Central memory CD8-positive, alpha-beta T cell (primary cell): ENCODE measurements around the gene NRCAM.

Source experiments
- ATAC-seq: fragments of 150-1000 bp; cut with Tn5 transposase; replicated peaks from 2 replicates; pipeline ENCODE4 v1.10.0; 2022; ENCODE audit warnings: mild to moderate bottlenecking, moderate FRiP score, moderate number of reproducible peaks; ENCODE audit not compliant: poor library complexity, severe bottlenecking; ENCODE audit errors: extremely low read depth
- DNase-seq, 2 donors: peaks; one replicate each; pipeline ENCODE4 v3.0.0; 2021; ENCODE audit warnings: low spot score in 2 of 2
- H3K27ac Mint-ChIP-seq: one replicate; pipeline ENCODE4 v1.8.0; 2022; ENCODE audit warnings: low read depth, mild to moderate bottlenecking, moderate library complexity, mixed read lengths
- H3K27me3 Mint-ChIP-seq: one replicate; pipeline ENCODE4 v1.8.0; 2022; ENCODE audit warnings: mixed read lengths
- H3K36me3 Mint-ChIP-seq: one replicate; pipeline ENCODE4 v1.8.0; 2022; ENCODE audit warnings: mild to moderate bottlenecking, moderate library complexity, mixed read lengths; ENCODE audit not compliant: insufficient read depth
- H3K4me1 Mint-ChIP-seq: one replicate; pipeline ENCODE4 v1.8.0; 2022; ENCODE audit warnings: mixed read lengths
- H3K4me3 Mint-ChIP-seq: one replicate; pipeline ENCODE4 v1.8.0; 2022; ENCODE audit warnings: mild to moderate bottlenecking, moderate library complexity, mixed read lengths
- H3K9me3 Mint-ChIP-seq: one replicate; pipeline ENCODE4 v1.8.0; 2022; ENCODE audit warnings: mixed read lengths

Gene NRCAM

DNA sequence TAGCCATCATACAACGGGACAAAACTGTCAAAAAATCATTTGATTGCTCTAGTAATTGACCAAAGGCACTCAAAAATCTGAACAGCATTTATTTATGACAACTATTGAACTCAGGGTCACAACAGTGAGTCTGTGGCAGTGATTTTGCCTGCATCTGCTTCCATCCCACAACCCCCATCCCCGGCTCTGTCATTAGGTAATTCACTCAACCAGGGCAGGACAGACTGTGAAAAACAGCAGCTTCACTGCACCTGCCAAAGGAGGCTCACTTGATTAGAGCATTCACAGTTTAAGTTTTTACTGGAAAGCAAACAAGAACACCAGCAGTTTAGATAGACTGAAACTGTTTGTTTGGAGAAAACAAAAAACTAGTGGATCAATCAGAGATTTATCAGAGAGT, 22.2 kb downstream of the NRCAM start:
- no peak overlapping the region for H3K27ac Mint-ChIP-seq
- no peak overlapping the region for H3K4me3 Mint-ChIP-seq
- no peaks in the 10 kb centered on the region for H3K36me3 Mint-ChIP-seq
- DNase-seq (no peak), ATAC-seq (no peak)
- H3K27me3 Mint-ChIP-seq = peaks cover 62% of the 10 kb centered on the region
- no peaks in the 10 kb centered on the region for H3K9me3 Mint-ChIP-seq
- no peaks in the 10 kb centered on the region for H3K4me1 Mint-ChIP-seq

DNA sequence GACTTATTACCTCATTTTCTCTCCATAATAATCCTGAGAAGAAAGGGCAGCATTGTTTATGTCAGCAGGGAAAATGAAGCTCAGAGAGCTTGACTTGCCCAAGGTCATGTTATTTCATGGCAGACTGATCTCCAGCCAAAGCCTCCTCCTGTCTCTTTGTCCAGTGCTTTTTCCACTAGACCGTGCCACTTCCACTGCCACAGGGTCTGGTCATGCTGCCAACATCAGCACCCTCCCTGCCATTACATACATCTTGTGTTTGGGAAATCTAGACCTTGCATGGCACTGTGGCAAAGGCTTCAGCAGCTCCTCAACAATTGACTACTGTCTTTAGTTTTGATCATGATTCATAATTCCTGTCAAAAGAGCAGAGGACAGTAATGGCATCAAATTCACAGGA, 25.1 kb downstream of the NRCAM start:
- Mint-ChIP-seq H3K36me3 (no peaks in the 10 kb centered on the region), H3K4me3 (no peak overlapping the region), H3K27ac (no peak overlapping the region), H3K9me3 (no peaks in the 10 kb centered on the region), H3K27me3 (peaks cover 60% of the 10 kb centered on the region), H3K4me1 (no peaks in the 10 kb centered on the region)
- ATAC-seq = no peak
- no peak for DNase-seq

DNA sequence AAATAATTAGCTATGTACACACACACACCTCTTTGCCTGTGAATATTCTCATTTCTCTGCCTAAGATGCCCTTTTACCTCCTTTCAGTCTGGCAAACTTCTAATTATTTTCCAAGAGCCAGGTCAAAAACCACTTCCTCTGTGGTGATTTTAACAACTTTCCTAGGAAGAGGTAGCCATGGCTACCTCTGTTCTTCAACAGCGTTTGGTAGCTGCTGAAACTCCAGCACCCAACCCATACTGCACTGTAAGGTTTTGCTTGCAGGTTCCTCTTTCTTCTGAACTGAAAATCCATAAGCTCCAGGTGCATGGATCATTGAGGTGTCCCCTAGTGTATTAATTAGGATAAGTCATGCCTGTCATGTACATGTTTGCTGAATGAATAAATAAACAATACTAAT, 25.6 kb downstream of the NRCAM start:
- DNase-seq = no peak
- H3K36me3 Mint-ChIP-seq = no peaks in the 10 kb centered on the region

DNA sequence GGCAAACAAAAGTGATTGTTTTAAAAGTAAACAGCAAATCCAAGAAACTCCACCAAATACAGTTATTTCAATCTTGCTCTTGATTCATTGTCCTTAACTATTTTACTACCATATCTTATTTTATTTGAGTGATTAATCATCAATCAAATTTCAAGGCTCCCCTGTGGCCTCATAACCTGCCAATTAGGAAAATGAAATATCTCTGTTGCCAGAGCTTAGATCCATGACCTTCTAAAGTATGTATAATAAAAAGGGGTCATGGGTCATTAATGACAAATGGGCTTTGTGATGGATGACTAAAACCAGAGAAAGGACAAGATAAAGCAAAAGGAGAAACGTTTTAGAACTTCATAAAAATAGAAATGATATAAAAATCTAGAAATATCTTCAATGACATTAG, 28.5 kb downstream of the NRCAM start:
- DNase-seq (no peak), ATAC-seq (no peak)
- Mint-ChIP-seq H3K27me3 (peaks cover 51% of the 10 kb centered on the region), H3K9me3 (no peaks in the 10 kb centered on the region), H3K4me1 (no peaks in the 10 kb centered on the region), H3K4me3 (no peak overlapping the region), H3K36me3 (no peaks in the 10 kb centered on the region), H3K27ac (no peak overlapping the region)

More for the DNA sequence above, 25.6 kb downstream of the NRCAM start:
- H3K4me3 Mint-ChIP-seq = no peak overlapping the region
- H3K9me3 Mint-ChIP-seq = no peaks in the 10 kb centered on the region
- peaks cover 57% of the 10 kb centered on the region for H3K27me3 Mint-ChIP-seq
- no peak overlapping the region for H3K27ac Mint-ChIP-seq
- no peaks in the 10 kb centered on the region for H3K4me1 Mint-ChIP-seq
- ATAC-seq = no peak

DNA sequence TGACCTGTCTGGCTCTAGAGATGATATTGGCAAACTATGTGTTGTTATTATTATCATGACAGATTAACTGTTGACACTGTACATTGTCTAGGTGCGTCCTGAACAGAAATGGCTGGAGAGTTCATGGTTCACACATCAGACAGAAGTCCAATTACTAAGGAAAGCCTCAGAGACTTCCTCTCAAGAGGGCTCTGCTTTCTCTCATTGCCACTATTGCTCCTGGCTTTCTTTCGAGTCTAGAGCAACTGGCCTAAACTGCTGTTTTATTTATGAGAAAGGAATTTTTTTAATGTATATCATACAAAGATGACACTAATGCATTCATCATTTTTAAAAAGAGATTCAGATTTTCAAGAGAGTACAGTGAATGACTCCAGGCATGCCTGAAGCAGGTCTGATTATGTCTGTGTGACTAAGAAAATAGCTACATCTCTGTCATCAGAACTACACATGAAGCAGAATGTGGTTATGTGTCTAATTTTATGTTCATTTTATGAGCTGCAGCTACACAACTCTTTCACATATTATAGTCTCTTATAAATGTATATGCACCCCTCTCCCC, 30.4 kb downstream of the NRCAM start:
- Mint-ChIP-seq H3K27ac (no peak overlapping the region), H3K27me3 (peaks cover 43% of the 10 kb centered on the region), H3K4me1 (no peaks in the 10 kb centered on the region), H3K4me3 (no peak overlapping the region), H3K36me3 (no peaks in the 10 kb centered on the region), H3K9me3 (no peaks in the 10 kb centered on the region)
- DNase-seq = no peak
- no peak for ATAC-seq

DNA sequence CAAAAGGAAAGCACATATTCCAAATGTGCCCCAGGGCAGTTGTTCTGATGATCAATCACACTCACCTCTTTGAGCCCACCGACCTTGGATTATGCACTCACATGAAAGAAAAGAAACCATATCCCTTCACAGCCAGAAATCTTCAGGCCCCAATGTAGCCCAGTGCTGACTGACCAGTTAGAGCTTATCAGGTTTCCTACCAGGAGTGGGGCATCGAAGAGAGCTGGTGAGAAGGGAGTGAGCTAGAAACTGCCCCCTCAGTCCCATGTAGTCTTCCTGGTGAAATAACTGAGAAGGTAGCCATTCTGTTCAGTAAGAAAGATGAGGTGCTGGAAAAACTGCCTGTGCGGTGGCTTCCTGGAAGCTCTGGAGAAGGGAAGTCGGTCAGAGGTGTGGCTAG, 32.2 kb downstream of the NRCAM start:
- Mint-ChIP-seq H3K4me1 (no peaks in the 10 kb centered on the region), H3K27ac (no peak overlapping the region), H3K27me3 (peaks cover 43% of the 10 kb centered on the region), H3K4me3 (no peak overlapping the region), H3K9me3 (no peaks in the 10 kb centered on the region), H3K36me3 (no peaks in the 10 kb centered on the region)
- no peak for ATAC-seq
- DNase-seq = no peak

DNA sequence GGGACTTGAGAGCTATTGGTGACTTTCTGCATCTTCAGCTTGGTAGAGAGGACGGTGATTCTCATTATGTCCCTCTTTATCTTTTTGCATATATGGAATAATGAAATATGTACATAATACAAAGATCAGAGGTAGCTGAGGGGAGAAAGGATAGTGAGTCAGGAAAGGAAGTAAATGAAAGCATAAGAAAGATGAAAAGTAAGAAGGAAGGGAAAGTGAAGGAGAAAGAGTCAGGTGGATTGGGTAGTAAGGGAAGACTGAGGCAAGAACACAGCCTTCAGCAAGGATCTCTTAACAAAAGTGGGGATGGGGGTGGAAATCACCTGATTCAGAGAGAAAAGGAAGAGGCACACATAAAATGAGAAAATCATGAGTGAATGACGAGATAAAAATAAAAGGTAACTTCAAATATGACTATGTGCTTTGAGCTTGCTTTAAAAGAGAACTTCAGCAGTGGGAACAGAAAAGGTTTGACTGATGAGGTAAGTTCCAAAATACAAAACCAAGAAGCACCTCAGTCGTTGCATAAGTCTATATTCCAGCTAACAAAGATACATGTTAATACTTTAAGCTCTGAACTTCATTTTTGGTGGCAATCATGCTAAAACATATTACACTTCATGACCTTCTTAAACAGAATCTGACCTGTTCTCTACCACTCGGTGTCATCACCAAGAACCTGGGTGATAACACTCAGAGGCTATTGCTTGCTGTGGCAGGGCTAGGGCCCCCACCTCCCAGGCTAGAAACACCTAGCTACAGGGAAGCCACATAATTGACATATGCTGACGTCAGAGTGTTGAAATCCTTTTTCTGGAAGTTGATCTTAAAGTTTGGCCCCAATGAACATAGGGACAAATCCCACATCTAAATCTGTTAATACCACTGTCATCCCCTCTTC, 32.9 kb downstream of the NRCAM start:
- H3K4me3 Mint-ChIP-seq = no peak overlapping the region
- no peaks in the 10 kb centered on the region for H3K4me1 Mint-ChIP-seq
- no peak for ATAC-seq
- no peak overlapping the region for H3K27ac Mint-ChIP-seq
- no peaks in the 10 kb centered on the region for H3K36me3 Mint-ChIP-seq
- no peak for DNase-seq
- peaks cover 49% of the 10 kb centered on the region for H3K27me3 Mint-ChIP-seq
- H3K9me3 Mint-ChIP-seq = no peaks in the 10 kb centered on the region

DNA sequence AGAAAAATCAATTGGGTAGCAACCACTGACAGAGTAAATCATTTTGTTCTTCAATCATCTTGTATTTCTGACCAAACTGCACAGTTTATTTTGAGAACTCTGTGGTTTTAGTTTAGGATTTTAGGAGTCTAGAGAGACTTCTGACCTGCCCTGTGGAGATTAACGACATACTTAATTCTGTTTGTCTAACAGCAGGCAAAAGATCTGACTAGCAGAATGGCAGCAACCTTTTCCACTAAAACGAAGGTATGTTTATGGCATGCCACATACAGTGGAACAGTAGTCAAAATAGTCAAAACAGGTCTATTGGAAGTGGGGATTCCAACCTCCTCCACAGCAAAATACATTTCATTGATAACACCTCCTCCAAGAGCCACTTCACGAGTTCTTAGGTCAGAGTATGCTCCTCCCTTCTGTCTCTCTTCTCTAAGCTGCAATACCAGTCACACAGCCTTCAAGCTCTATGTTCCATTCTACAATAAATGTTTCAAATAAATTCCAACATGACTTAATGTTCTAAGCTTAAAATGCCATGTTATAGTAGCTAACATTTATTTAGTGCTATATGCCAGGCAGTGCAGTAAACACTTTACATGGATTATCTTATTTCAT, 34.4 kb downstream of the NRCAM start:
- ATAC-seq (no peak), DNase-seq (no peak)
- Mint-ChIP-seq H3K27ac (no peak overlapping the region), H3K27me3 (peaks cover 58% of the 10 kb centered on the region), H3K4me3 (no peak overlapping the region), H3K9me3 (no peaks in the 10 kb centered on the region), H3K36me3 (no peaks in the 10 kb centered on the region), H3K4me1 (no peaks in the 10 kb centered on the region)

DNA sequence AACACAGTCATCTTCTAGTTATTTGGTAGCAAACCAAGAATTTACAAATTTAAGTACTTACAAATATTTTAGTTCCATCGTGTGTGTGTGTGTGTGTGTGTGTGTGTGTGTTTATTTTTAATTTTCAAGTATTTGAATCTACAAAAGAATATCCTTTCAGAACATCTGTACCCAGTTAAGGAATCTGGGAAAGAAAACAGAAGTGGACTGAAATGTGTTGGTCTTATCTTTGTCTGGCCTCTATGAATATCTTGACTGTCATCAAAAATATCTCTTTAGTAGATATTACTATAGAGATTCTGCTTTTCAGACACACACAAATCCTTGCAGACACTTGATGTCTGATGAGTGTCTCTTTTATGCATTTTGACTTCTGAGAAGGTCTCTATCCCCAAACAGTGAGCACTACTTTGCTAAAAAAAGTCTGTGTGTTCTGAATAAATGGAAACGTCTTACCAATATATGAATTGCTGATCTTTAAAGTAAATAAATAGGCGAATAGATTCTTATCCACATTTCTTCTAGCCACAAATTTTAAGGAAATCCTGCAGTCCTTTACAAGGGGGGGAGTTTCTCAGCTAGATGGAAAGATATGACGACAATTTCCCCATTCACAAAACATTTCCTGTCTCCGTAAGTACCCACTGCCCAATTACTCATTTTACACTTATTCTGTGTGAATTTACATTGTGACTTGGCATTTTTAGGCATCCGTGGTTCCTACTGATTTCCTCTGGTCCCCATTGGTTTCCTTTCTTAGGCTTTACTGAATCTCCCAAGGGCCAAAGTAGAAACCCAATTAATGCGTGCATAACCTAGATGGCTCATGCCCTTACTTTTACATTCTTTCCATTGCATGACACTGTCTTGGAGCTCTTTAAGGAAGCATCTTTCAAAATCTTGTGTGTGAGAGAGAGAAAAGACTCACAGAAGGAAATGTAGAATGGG, 36.0 kb downstream of the NRCAM start:
- Mint-ChIP-seq H3K27ac (no peak overlapping the region), H3K4me3 (no peak overlapping the region), H3K27me3 (peaks cover 66% of the 10 kb centered on the region), H3K9me3 (no peaks in the 10 kb centered on the region), H3K36me3 (no peaks in the 10 kb centered on the region), H3K4me1 (no peaks in the 10 kb centered on the region)
- no peak for DNase-seq
- ATAC-seq = no peak

DNA sequence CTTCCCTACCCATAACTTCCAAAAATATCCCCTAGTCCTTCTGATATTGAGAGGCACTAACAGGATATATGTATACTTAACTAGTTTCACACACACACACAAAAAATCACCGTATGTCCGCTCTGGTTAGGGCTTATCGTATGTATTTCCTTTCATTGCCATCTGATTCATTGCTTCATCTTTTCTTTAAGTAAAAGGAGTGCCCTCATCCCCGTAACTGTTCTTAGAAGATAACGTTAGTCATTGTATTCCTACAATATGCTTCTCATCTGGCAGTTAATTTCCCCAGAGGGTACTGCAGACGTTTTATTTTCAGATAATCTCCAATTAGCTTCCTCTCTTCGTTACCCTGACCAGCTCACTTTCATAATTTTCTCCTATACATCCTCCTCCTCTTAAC, 37.3 kb downstream of the NRCAM start:
- H3K27me3 Mint-ChIP-seq = peaks cover 73% of the 10 kb centered on the region
- no peak overlapping the region for H3K27ac Mint-ChIP-seq
- no peaks in the 10 kb centered on the region for H3K4me1 Mint-ChIP-seq
- DNase-seq (no peak), ATAC-seq (no peak)
- no peaks in the 10 kb centered on the region for H3K9me3 Mint-ChIP-seq
- no peak overlapping the region for H3K4me3 Mint-ChIP-seq
- H3K36me3 Mint-ChIP-seq = no peaks in the 10 kb centered on the region

DNA sequence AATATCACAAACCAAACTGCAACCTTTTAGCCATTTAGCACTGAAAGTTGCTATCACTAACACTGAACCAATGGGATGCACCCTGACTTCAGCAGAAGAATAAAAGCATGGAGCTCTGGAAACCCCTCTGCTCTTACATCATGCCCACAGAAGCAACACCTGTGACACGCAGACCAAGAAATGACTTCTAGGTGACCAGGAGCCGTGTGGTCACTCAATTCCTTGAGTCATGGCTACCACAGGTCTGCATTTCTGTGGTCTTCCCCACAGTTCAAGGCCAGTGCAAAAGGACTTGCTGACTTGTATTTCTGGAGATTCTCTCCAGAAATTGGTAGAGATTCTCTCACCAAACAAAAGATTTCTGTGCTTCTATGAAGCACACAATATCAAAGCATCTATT, 38.3 kb downstream of the NRCAM start:
- DNase-seq (no peak), ATAC-seq (no peak)
- Mint-ChIP-seq H3K27me3 (peaks cover 77% of the 10 kb centered on the region), H3K4me3 (no peak overlapping the region), H3K9me3 (no peaks in the 10 kb centered on the region), H3K36me3 (peaks cover 2% of the 10 kb centered on the region), H3K4me1 (no peaks in the 10 kb centered on the region), H3K27ac (no peak overlapping the region)

DNA sequence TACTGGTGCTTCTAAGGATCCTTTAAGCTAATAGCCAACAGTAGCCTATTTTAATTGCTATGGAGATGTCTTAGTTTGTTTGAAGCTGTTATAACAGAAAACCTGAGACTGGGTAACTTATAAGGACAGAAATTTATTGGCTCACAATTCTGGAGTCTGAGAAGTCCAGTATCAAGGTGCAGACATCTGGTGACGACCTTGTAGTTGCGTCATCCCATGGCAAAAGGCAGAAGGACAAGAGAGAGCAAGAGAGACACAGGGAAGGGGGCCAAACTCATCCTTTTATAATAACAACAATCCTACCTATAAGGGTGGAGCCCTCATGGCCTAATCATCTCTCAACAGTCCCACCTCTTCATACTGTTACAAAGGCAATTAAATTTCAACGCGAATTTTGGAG, 39.1 kb downstream of the NRCAM start:
- Mint-ChIP-seq H3K27ac (no peak overlapping the region), H3K27me3 (peaks cover 82% of the 10 kb centered on the region), H3K4me3 (no peak overlapping the region), H3K9me3 (no peaks in the 10 kb centered on the region), H3K36me3 (peaks cover 2% of the 10 kb centered on the region), H3K4me1 (no peaks in the 10 kb centered on the region)
- ATAC-seq (no peak), DNase-seq (no peak)
